Occipital lobe (tissue), 3 donors: ENCODE results near the gene ZMYND8. TPM values are rescaled to one million over a fixed set of nuclear protein-coding genes. Genes with fewer than 3 reads are reported as not detected.

Experiments used
- DNase-seq: peaks from one replicate; lab custom pipeline; 2025; lab: John Stamatoyannopoulos, UW
- small RNA-seq: library from RNA; depleted of rRNA; stranded (forward); fragments of <200 nt; gene quantifications from one replicate; pipeline ENCODE3, GENCODE V24; 2014
- total RNA-seq: library from RNA; depleted of rRNA; stranded (reverse); fragments of >200 nt; gene quantifications from one replicate; pipeline ENCODE4 v1.2.3, GENCODE V29; 2014

The ZMYND8 gene
- total RNA-seq, 1 donor from 2014 or later: 58.6 TPM

- DNase-seq: no peak
These were observed 181.0 kb downstream of the ZMYND8 start for GRCh38 chr20:47175493-47175892.

DNA sequence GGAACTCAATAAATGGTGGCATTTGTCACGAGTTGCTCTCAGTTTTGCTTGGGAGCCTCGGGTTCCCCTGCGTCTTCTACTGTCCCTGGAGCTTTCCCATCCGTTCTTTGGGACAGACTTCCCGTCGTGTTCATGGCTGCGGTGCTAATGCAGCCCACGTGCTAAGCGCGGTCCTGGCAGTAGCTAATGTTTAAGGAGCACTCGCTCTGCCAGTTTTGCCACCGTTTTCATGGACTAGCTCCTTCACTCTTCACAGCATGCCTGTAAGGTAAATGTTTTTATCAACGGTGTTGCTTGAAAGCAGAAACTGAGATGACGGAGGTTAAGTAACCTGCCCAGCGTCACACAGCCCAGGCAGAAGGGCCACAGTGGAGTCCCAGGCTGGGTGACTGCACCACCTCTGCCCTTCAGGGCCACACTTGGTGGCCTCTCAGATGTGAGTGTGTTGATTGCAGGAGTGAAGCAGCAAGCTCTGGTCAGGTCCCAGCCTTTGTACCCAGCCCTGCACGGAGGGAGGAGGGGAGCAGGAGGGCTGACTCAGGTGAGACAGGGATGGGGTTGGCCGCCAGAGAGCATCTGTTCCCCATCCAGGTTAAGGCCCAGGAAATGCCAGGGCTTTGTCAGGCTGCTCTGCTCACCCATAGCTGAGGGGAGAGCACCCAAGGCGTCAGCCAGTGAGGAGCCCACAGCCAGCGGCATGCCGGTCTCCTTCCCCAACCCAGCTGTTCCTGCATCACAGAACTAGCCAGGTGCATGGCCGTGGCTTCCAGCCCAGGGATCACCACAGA is 181.8 kb downstream of the ZMYND8 start:
- DNase-seq: no peak

- DNase-seq: no peak
These were observed 182.8 kb downstream of the ZMYND8 start for GRCh38 chr20:47173596-47174216.

GRCh38 chr20:47172579-47172978 is 183.9 kb downstream of the ZMYND8 start:
- DNase-seq: no peak

GRCh38 chr20:47167846-47168245 is 188.7 kb downstream of the ZMYND8 start:
- DNase-seq: no peak

GRCh38 chr20:47165376-47165865 is 191.1 kb downstream of the ZMYND8 start:
- no peak for DNase-seq

DNA sequence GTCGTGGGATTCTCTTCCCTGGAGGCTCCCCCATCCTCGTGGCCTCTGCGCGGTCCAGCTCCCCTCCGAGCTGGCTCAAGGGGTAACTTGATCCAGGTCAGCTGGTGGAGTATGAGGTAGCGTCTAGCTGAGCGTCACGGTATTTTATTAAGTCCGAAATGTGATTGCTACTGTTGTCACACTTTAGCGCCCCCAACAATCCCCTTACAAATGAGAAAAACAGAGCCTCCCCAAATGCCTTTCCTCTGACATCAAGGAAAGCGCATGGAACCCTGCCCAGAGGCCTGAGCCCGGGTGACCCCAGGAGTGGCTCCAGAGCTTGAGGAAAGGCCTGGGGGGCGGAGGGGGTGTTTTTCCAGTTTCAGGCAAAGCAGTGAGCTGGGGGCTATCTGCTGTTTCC is 192.4 kb downstream of the ZMYND8 start:
- no peak for DNase-seq

- DNase-seq: no peak
These were observed 195.1 kb downstream of the ZMYND8 start for GRCh38 chr20:47161411-47161810.

DNA sequence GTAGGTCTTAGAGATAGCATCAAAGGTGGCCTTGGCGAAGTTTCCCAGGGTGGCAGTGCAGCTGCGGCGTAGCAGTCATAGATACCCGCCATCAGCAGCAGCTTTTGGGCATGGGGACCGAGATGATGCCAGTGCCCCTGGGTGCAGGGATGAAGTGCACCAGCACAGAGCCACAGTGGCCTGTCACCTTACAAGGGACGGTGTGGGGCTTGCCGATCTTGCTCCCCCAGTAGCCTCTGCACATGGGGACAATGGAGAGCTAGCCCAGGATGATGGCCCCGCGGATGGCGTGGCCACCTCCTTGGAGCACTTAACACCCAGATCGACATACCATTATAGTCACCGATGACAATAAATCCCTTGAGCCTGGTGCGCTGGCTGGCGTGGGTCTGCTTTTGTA is 195.5 kb downstream of the ZMYND8 start:
- no peak for DNase-seq

GRCh38 chr20:47160240-47160639 is 196.3 kb downstream of the ZMYND8 start:
- DNase-seq: no peak

Small RNA genes lying within 50 kb of the gene (small RNA-seq; reads per million reads assigned to genes)
- not detected for gene MIR3616

Other genes starting within 250 kb of the ZMYND8 start
- 53.2 TPM for gene NCOA3, start 145.2 kb upstream of the ZMYND8 start, total RNA-seq